H1 (cell line): ENCODE data around the gene PCDHA11.

Experiments
- CHD1 ChIP-seq: IDR thresholded peaks from 2 replicates; pipeline ENCODE4 v1.6.1; 2012; ENCODE audit warnings: low read depth, low read length, improper control_type of control experiment
- CTCF ChIP-seq, 3 experiments: IDR thresholded peaks; 1 replicate in 2 of 3; 2 replicates in 1 of 3; pipeline versions ENCODE4 v1.5.1 to v1.6.1; 2011; ENCODE audit warnings: low read length in 3 of 3, mild to moderate bottlenecking in 3 of 3, inconsistent platforms in 2 of 3, low read depth in 1 of 3, moderate library complexity in 1 of 3; ENCODE audit not compliant: insufficient read depth in 1 of 3; ENCODE audit errors: control extremely low read depth in 1 of 3
- POLR2AphosphoS5 ChIP-seq: IDR thresholded peaks from 2 replicates; pipeline ENCODE4 v1.6.1; 2011; ENCODE audit warnings: low read depth, low read length

DNA sequence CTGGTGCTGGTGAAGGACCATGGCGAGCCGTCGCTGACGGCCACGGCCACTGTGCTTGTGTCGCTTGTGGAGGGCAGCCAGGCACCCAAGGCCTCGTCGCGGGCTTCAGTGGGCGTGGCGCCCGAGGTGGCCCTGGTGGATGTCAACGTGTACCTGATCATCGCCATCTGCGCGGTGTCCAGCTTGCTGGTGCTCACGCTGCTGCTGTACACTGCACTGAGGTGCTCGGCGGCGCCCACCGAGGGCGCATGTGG, 10.8 kb upstream of the PCDHA11 start:
- TF ChIP-seq POLR2AphosphoS5 (no peak), CTCF (IDR thresholded peaks at IDR 0.05; ENCODE audit: control extremely low read depth in 1 of 3, insufficient read depth in 1 of 3, low read depth in 1 of 3, low read length in 3 of 3) (no peak), CHD1 (no peak)
